Smooth muscle cell (in vitro differentiated cells): Measurements from ENCODE around the gene MLF1. TPM values are rescaled to one million over a fixed set of nuclear protein-coding genes. Genes with fewer than 3 reads are reported as not detected.

ENCODE experiments used
- DNase-seq: peaks from one replicate; lab custom pipeline; 2025; ENCODE audit not compliant: unreplicated experiment; lab: John Stamatoyannopoulos, UW
- H2AFZ ChIP-seq: fragments of 200-600 bp; sonication (generic); 2 replicates; pipeline ENCODE4 v1.6.0; 2016; ENCODE audit warnings: antibody characterized with exemption, low read depth, mild to moderate bottlenecking
- H3F3A ChIP-seq: fragments of 200-600 bp; sonication (generic); 2 replicates; pipeline ENCODE4 v1.6.0; 2017; ENCODE audit warnings: antibody characterized with exemption, low read depth
- H3K27ac ChIP-seq: fragments of 200-600 bp; sonication (generic); 2 replicates; pipeline ENCODE4 v1.5.1; 2016; ENCODE audit warnings: low read depth, mild to moderate bottlenecking
- H3K27me3 ChIP-seq: fragments of 200-600 bp; sonication (generic); 2 replicates; pipeline ENCODE4 v1.6.1; 2016; ENCODE audit warnings: low read depth, mild to moderate bottlenecking
- H3K36me3 ChIP-seq: fragments of 200-600 bp; sonication (generic); 2 replicates; pipeline ENCODE4 v1.5.1; 2016; ENCODE audit warnings: low read depth
- H3K4me1 ChIP-seq: fragments of 200-600 bp; sonication (generic); 2 replicates; pipeline ENCODE4 v1.5.1; 2016; ENCODE audit warnings: low read depth
- H3K4me2 ChIP-seq: fragments of 200-600 bp; sonication (generic); 2 replicates; pipeline ENCODE4 v1.6.0; 2016; ENCODE audit warnings: mild to moderate bottlenecking
- H3K4me3 ChIP-seq: fragments of 200-600 bp; sonication (generic); 2 replicates; pipeline ENCODE4 v1.5.1; 2016; ENCODE audit warnings: mild to moderate bottlenecking
- H3K79me2 ChIP-seq: fragments of 200-600 bp; sonication (generic); 2 replicates; pipeline ENCODE4 v1.6.0; 2016; ENCODE audit warnings: low read depth, mild to moderate bottlenecking
- H3K9ac ChIP-seq: fragments of 200-600 bp; sonication (generic); 2 replicates; pipeline ENCODE4 v1.6.0; 2016; ENCODE audit warnings: low read depth
- H3K9me3 ChIP-seq: fragments of 200-600 bp; sonication (generic); replicated peaks from 2 replicates; pipeline ENCODE4 v1.5.1; 2016; ENCODE audit warnings: low read depth
- H4K20me1 ChIP-seq: fragments of 200-600 bp; sonication (generic); 2 replicates; pipeline ENCODE4 v1.6.0; 2016; ENCODE audit warnings: low read depth
- whole genome bisulfite sequencing: methylation state at CpG from one replicate; pipeline ENCODE4 v1.1.7; 2016; ENCODE audit warnings: low lambda C conversion rate; 5-methylcytosine and 5-hydroxymethylcytosine counted together
- polyA plus RNA-seq: library from polyadenylated mRNA; unstranded; fragments of >200 nt; fragmentation: Nextera tagmentation; extraction: Ambion mirVana; gene quantifications from 2 replicates; pipeline ENCODE4 v1.2.1, GENCODE V29; 2016
- total RNA-seq: library from RNA; depleted of rRNA; stranded (reverse); fragments of >200 nt; gene quantifications from 2 replicates; pipeline ENCODE4 v1.2.3, GENCODE V29; 2014
- TF ChIP-seq, protein P1 (sequence below): fragments of 200-600 bp; sonication (generic); IDR thresholded peaks from 2 replicates; pipeline ENCODE4 v1.5.1; 2017; ENCODE audit warnings: borderline replicate concordance, mild to moderate bottlenecking, antibody characterized with exemption; ENCODE audit not compliant: insufficient read depth, poor library complexity, severe bottlenecking

MLF1 gene
- total and polyA plus RNA-seq, 2 experiments from 2014 or later, result 24.3 to 28.5 TPM

DNA sequence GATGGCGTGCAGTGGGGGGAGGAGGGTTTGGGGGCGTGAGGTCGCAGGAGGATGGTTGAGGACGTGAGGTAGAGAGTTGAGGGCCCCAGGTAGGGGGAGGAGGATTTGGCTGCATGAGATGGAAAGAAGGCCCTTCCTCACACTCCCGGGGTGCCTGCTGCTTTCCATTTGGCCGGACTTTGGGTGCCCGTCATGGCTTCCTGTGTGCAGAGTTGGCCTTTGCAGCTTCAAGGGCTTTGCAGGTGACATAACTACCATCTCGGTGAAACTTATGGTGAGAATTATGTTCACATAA is 1.7 kb downstream of the MLF1 start:
- H3F3A ChIP-seq, result no peaks in the 10 kb centered on the region
- no peak for DNase-seq
- no peak overlapping the region for H3K9ac ChIP-seq
- H4K20me1 ChIP-seq, result no peaks in the 10 kb centered on the region
- H3K27ac ChIP-seq, result no peak overlapping the region
- no peaks in the 10 kb centered on the region for H3K27me3 ChIP-seq
- H2AFZ ChIP-seq, result no peak overlapping the region
- no peaks in the 10 kb centered on the region for H3K9me3 ChIP-seq
- H3K4me2 ChIP-seq, result no peak overlapping the region
- WGBS, result 91% methylated on average over 4 of the region's 8 CpGs
- no peaks in the 10 kb centered on the region for H3K36me3 ChIP-seq
- no peaks in the 10 kb centered on the region for H3K4me1 ChIP-seq
- TF ChIP-seq, protein P1, sequence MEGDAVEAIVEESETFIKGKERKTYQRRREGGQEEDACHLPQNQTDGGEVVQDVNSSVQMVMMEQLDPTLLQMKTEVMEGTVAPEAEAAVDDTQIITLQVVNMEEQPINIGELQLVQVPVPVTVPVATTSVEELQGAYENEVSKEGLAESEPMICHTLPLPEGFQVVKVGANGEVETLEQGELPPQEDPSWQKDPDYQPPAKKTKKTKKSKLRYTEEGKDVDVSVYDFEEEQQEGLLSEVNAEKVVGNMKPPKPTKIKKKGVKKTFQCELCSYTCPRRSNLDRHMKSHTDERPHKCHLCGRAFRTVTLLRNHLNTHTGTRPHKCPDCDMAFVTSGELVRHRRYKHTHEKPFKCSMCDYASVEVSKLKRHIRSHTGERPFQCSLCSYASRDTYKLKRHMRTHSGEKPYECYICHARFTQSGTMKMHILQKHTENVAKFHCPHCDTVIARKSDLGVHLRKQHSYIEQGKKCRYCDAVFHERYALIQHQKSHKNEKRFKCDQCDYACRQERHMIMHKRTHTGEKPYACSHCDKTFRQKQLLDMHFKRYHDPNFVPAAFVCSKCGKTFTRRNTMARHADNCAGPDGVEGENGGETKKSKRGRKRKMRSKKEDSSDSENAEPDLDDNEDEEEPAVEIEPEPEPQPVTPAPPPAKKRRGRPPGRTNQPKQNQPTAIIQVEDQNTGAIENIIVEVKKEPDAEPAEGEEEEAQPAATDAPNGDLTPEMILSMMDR, result no peak
- no peak overlapping the region for H3K4me3 ChIP-seq
- no peaks in the 10 kb centered on the region for H3K79me2 ChIP-seq

DNA sequence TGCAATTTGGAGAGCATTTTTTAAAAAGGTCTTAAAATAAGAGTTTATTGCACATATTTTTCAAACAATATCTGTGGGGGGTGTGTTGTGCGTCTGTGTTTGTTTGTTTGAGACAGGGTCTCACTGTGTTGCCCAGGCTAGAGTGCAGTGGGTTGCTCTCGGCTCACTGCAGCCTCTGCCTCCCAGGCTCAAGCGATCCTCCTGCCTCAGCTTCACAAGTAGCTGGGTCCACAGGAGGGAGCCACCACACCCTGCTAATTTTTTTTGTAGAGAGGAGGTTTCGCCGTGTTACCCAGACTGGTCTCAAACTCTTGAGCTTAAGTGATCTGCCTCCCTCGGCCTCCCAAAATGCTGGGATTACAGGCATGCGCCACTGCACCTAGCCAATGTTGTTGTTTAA is 2.7 kb downstream of the MLF1 start:
- no peaks in the 10 kb centered on the region for H3K9me3 ChIP-seq
- no peaks in the 10 kb centered on the region for H3K27me3 ChIP-seq
- H3K4me3 ChIP-seq, result no peak overlapping the region
- WGBS, result 80% methylated on average over 7 of the region's 7 CpGs
- no peaks in the 10 kb centered on the region for H3K4me1 ChIP-seq
- H3K4me2 ChIP-seq, result no peak overlapping the region
- no peaks in the 10 kb centered on the region for H3F3A ChIP-seq
- H3K9ac ChIP-seq, result no peak overlapping the region
- no peaks in the 10 kb centered on the region for H3K36me3 ChIP-seq
- H4K20me1 ChIP-seq, result no peaks in the 10 kb centered on the region
- H3K27ac ChIP-seq, result no peak overlapping the region
- DNase-seq, result no peak
- H3K79me2 ChIP-seq, result no peaks in the 10 kb centered on the region
- TF ChIP-seq, protein P1, result no peak
- H2AFZ ChIP-seq, result no peak overlapping the region

DNA sequence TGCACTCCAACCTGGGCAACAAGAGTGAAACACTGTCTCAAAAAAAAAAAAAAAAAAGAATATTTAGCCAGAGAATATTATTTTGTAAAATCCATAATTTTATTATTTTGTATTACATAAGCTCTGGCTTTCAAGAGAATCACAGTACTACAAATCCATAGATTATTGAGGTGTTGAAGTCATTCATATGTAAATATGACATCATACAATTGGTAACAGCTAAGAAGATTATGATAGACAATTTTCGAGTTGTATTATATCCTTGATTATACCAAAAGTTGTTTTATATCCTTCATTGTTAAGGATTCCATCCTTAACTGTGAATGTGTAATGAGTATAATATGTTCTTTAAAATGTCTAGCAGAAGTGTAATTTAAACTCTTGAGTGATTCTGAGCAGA is 3.7 kb downstream of the MLF1 start:
- H3K36me3 ChIP-seq, result no peaks in the 10 kb centered on the region

DNA sequence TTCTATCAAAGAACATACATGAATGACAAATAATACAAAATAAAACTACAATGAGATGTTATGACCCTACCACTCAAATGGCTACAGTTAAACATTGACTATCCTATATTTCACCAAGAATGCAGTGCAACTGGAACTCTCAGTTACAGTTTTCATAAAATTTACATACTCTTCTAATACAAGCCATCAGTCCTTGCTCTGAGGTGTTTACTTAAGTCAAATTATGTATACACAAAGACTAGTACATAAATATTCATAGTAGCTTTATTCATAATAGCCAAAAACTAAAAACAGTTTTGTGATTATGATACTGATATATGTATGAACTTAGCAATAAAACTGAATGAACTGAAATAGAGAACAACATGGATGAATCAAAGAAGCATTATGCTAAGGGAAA is 19.2 kb downstream of the MLF1 start:
- Histone ChIP-seq H3K4me2 (no peak overlapping the region), H3K36me3 (no peaks in the 10 kb centered on the region), H3K9ac (no peak overlapping the region), H3K27ac (no peak overlapping the region), H2AFZ (no peak overlapping the region), H3F3A (no peaks in the 10 kb centered on the region), H4K20me1 (no peaks in the 10 kb centered on the region), H3K4me3 (no peak overlapping the region), H3K79me2 (no peaks in the 10 kb centered on the region), H3K27me3 (no peaks in the 10 kb centered on the region), H3K9me3 (no peaks in the 10 kb centered on the region), H3K4me1 (no peaks in the 10 kb centered on the region)
- TF ChIP-seq, protein P1, result no peak
- DNase-seq, result no peak

More for the DNA sequence above, 3.7 kb downstream of the MLF1 start:
- DNase-seq, result no peak
- 95% methylated on average over 1 of the region's 1 CpG for WGBS
- H3K4me2 ChIP-seq, result no peak overlapping the region
- no peaks in the 10 kb centered on the region for H3K4me1 ChIP-seq
- no peaks in the 10 kb centered on the region for H3K27me3 ChIP-seq
- peaks cover 2% of the 10 kb centered on the region for H4K20me1 ChIP-seq
- TF ChIP-seq, protein P1, result no peak
- H3K27ac ChIP-seq, result no peak overlapping the region
- no peaks in the 10 kb centered on the region for H3K9me3 ChIP-seq
- H3K9ac ChIP-seq, result no peak overlapping the region
- no peaks in the 10 kb centered on the region for H3F3A ChIP-seq
- H3K4me3 ChIP-seq, result no peak overlapping the region
- no peak overlapping the region for H2AFZ ChIP-seq
- no peaks in the 10 kb centered on the region for H3K79me2 ChIP-seq
